ENCODE results near the gene TFR2.

Gene TFR2

DNA sequence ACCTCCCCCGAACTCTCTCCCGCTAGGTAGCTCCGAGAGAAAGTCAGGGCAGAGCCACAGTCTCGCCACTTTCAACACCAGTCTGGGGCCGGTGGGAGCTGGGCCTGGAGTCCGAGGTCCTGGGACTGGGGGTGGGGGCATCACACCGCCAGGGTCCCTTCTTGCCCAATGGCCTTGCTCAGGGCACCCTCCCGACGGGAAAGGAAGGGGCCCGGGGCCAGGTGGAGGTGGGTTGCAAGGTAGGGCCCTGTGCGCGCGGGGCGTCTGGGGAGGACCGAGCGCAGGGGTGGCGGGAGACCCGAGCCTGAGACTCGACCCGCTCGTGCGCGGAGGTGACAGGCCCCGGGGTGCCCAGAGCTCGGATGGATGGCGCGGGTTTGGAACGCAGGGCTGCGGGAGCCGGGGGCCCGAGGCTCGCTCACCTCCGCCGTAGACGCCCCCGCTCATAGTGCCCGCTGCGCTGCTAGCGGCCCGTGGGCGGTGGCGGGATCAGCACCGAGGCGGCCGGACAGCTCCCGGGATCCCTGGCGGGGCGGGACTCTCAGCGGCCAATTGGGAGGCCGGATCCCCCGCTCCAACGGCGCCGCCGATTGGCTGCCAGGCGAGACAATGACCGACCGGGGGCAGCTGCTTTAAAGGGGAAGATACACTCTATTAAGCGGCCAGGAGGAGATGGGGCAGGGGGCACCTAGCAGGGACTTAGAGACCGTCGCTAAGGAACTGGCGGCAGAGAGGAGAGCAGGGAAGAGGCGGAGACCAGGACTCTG, 14.7 kb upstream of the TFR2 start, which contains the start of gene ACTL6B:
TSS of gene ACTL6B (minus strand) at position 541 of the 767 bp plus-strand sequence. CDS start at position 447, 94 bp downstream.
- H3K27ac ChIP-seq, result peak within 1 kb of the TSS; percentile 34; the same call in 1 of the 2 replicates
- no peak for TF ChIP-seq ZFX (IDR thresholded peaks at IDR 0.05; ENCODE audit: borderline replicate concordance)
- TF ChIP-seq, protein P1, sequence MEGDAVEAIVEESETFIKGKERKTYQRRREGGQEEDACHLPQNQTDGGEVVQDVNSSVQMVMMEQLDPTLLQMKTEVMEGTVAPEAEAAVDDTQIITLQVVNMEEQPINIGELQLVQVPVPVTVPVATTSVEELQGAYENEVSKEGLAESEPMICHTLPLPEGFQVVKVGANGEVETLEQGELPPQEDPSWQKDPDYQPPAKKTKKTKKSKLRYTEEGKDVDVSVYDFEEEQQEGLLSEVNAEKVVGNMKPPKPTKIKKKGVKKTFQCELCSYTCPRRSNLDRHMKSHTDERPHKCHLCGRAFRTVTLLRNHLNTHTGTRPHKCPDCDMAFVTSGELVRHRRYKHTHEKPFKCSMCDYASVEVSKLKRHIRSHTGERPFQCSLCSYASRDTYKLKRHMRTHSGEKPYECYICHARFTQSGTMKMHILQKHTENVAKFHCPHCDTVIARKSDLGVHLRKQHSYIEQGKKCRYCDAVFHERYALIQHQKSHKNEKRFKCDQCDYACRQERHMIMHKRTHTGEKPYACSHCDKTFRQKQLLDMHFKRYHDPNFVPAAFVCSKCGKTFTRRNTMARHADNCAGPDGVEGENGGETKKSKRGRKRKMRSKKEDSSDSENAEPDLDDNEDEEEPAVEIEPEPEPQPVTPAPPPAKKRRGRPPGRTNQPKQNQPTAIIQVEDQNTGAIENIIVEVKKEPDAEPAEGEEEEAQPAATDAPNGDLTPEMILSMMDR (IDR thresholded peaks at IDR 0.05), result no peak

GRCh38 chr7:100654908-100655831, 13.8 kb upstream of the TFR2 start:
- TF ChIP-seq ZFX (IDR thresholded peaks at IDR 0.05; ENCODE audit: borderline replicate concordance), result no peak
- TF ChIP-seq, protein P1 (IDR thresholded peaks at IDR 0.05), result no peak
- no peak overlapping the region for H3K27ac ChIP-seq

- no peak overlapping the region for H3K27ac ChIP-seq
- TF ChIP-seq ZFX (IDR thresholded peaks at IDR 0.05; ENCODE audit: borderline replicate concordance), result no peak
- TF ChIP-seq, protein P1 (IDR thresholded peaks at IDR 0.05), result no peak
These were observed 8.6 kb upstream of the TFR2 start for GRCh38 chr7:100649826-100650565.

GRCh38 chr7:100642534-100642907, 1.2 kb upstream of the TFR2 start:
- no peak overlapping the region for H3K27ac ChIP-seq
- no peak for TF ChIP-seq ZFX (IDR thresholded peaks at IDR 0.05; ENCODE audit: borderline replicate concordance)
- TF ChIP-seq, protein P1 (IDR thresholded peaks at IDR 0.05), result no peak

- no peak overlapping the region for H3K27ac ChIP-seq
- TF ChIP-seq ZFX (IDR thresholded peaks at IDR 0.05; ENCODE audit: borderline replicate concordance), result no peak
- TF ChIP-seq, protein P1 (IDR thresholded peaks at IDR 0.05), result no peak
These were observed 645 bp upstream of the TFR2 start for GRCh38 chr7:100641860-100642533.

GRCh38 chr7:100640517-100641440, 573 bp downstream of the TFR2 start:
- H3K27ac ChIP-seq, result no peak overlapping the region
- TF ChIP-seq, protein P1 (IDR thresholded peaks at IDR 0.05), result no peak
- no peak for TF ChIP-seq ZFX (IDR thresholded peaks at IDR 0.05; ENCODE audit: borderline replicate concordance)

Measured in 22Rv1 (cell line).